ENCODE measurements around the gene SCAF4.

DNA sequence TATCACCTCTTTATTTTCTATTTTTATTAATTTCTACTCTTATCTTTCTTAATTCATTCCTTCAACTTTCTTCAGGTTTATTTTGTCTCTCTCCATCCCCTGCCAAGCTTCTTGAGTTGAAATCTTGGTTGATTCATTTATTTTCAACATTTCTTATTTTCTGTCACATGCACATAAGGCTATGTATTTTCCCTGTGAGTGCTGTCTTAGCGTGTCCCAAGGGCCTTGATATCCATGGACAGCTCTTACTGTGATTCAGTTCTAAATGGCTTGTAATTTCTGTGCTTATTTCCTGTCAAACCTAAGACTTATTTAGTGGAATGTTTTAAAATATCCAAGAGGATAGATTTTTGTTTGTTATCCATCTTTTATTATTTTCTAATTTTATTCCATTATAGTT, 36.8 kb upstream of the SCAF4 start:
- TF ChIP-seq, protein P1, sequence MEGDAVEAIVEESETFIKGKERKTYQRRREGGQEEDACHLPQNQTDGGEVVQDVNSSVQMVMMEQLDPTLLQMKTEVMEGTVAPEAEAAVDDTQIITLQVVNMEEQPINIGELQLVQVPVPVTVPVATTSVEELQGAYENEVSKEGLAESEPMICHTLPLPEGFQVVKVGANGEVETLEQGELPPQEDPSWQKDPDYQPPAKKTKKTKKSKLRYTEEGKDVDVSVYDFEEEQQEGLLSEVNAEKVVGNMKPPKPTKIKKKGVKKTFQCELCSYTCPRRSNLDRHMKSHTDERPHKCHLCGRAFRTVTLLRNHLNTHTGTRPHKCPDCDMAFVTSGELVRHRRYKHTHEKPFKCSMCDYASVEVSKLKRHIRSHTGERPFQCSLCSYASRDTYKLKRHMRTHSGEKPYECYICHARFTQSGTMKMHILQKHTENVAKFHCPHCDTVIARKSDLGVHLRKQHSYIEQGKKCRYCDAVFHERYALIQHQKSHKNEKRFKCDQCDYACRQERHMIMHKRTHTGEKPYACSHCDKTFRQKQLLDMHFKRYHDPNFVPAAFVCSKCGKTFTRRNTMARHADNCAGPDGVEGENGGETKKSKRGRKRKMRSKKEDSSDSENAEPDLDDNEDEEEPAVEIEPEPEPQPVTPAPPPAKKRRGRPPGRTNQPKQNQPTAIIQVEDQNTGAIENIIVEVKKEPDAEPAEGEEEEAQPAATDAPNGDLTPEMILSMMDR (IDR thresholded peaks at IDR 0.05): no peak
- no peak for TF ChIP-seq EZH2phosphoT487 (IDR thresholded peaks at IDR 0.05)
